Measurements from ENCODE around the gene BCAP29.

Gene BCAP29

GRCh38 chr7:107606303-107606702 lies 26.3 kb downstream of the BCAP29 start:
- no peak for DNase-seq (ENCODE audit: low read depth)
- no peak overlapping the region for H3K4me3 ChIP-seq (ENCODE audit: low read depth, low read length)
- TF ChIP-seq POLR2A (IDR thresholded peaks at IDR 0.05; ENCODE audit: extremely low read depth, insufficient read length), result no peak
- TF ChIP-seq MYC (IDR thresholded peaks at IDR 0.05; ENCODE audit: low read depth, low read length), result no peak
- TF ChIP-seq, protein P1, sequence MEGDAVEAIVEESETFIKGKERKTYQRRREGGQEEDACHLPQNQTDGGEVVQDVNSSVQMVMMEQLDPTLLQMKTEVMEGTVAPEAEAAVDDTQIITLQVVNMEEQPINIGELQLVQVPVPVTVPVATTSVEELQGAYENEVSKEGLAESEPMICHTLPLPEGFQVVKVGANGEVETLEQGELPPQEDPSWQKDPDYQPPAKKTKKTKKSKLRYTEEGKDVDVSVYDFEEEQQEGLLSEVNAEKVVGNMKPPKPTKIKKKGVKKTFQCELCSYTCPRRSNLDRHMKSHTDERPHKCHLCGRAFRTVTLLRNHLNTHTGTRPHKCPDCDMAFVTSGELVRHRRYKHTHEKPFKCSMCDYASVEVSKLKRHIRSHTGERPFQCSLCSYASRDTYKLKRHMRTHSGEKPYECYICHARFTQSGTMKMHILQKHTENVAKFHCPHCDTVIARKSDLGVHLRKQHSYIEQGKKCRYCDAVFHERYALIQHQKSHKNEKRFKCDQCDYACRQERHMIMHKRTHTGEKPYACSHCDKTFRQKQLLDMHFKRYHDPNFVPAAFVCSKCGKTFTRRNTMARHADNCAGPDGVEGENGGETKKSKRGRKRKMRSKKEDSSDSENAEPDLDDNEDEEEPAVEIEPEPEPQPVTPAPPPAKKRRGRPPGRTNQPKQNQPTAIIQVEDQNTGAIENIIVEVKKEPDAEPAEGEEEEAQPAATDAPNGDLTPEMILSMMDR (IDR thresholded peaks at IDR 0.05; ENCODE audit: low read depth, low read length), result no peak
- no peak for TF ChIP-seq MAX (IDR thresholded peaks at IDR 0.05; ENCODE audit: low read depth, low read length)

DNA sequence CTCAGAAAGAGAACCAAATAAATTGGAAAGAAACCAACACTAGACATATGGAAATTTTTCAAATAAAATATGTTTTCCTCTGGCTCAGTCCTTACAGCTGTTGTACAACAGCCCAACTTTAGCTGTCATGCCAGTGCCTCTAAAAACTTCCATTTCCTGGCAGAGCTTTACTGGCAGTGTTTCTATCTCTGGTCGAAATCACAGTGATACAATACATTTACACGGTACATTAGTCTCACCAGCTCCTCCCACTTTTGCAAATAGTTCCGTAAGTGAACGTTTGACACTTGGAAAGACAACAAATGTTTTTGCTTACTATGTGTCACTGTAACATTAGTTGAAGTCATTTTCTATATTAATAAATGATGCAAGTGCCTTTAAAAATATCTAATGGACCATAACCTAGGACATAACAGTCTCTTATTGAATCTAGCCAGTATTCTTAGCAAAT lies 29.8 kb downstream of the BCAP29 start:
- DNase-seq (ENCODE audit: low read depth), result no peak
- H3K4me3 ChIP-seq (ENCODE audit: low read depth, low read length), result no peak overlapping the region
- TF ChIP-seq MYC (IDR thresholded peaks at IDR 0.05; ENCODE audit: low read depth, low read length), result no peak
- TF ChIP-seq POLR2A (IDR thresholded peaks at IDR 0.05; ENCODE audit: extremely low read depth, insufficient read length), result no peak
- TF ChIP-seq, protein P1 (IDR thresholded peaks at IDR 0.05; ENCODE audit: low read depth, low read length), result no peak
- TF ChIP-seq MAX (IDR thresholded peaks at IDR 0.05; ENCODE audit: low read depth, low read length), result no peak

- TF ChIP-seq MYC (IDR thresholded peaks at IDR 0.05; ENCODE audit: low read depth, low read length) (no peak), MAX (IDR thresholded peaks at IDR 0.05; ENCODE audit: low read depth, low read length) (no peak), POLR2A (IDR thresholded peaks at IDR 0.05; ENCODE audit: extremely low read depth, insufficient read length) (no peak)
- TF ChIP-seq, protein P1 (IDR thresholded peaks at IDR 0.05; ENCODE audit: low read depth, low read length), result no peak
- no peak overlapping the region for H3K4me3 ChIP-seq (ENCODE audit: low read depth, low read length)
- no peak for DNase-seq (ENCODE audit: low read depth)
Observed at GRCh38 chr7:107610323-107610722, 30.3 kb downstream of the BCAP29 start.

DNA sequence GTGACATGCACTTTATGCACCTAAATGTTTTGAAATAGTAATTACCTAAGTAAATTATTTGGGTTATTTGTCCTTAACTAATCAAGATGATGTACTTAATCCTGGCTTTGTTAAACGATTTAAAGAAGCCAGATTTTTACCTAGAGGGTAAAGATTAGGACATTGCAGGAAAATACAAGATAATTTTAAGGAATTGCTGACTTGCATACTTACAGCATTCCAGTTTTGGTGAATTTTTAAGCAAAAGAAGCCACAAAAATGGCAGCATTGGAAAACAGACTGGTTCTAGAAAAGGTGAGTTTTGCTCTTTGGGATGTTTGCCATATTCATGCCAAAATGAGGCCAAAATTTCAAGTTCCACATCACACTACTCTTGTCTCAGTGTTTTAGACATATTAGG lies 33.4 kb downstream of the BCAP29 start:
- TF ChIP-seq MAX (IDR thresholded peaks at IDR 0.05; ENCODE audit: low read depth, low read length) (no peak), MYC (IDR thresholded peaks at IDR 0.05; ENCODE audit: low read depth, low read length) (no peak), POLR2A (IDR thresholded peaks at IDR 0.05; ENCODE audit: extremely low read depth, insufficient read length) (no peak)
- TF ChIP-seq, protein P1 (IDR thresholded peaks at IDR 0.05; ENCODE audit: low read depth, low read length), result no peak
- DNase-seq (ENCODE audit: low read depth), result no peak

DNA sequence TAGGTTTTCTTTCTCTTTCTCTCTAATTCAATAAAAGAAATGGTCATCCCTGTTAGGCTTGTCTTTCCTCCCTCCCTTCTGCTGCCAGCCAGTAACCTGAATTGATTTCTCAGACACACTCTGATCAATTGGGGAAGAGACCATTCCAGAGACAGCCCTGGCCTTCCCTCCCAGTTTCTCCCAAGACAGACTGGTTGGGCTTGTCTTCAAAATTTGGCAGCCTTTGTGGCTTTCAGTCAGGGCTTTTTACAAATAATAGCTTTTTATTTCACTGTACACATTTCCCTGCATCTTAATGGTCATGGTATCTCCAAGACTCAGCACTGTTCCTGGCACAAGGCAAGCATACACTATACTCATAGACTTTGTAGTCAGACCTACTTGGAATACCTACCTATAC lies 33.9 kb downstream of the BCAP29 start:
- DNase-seq (ENCODE audit: low read depth), result no peak
- TF ChIP-seq, protein P1 (IDR thresholded peaks at IDR 0.05; ENCODE audit: low read depth, low read length), result no peak
- TF ChIP-seq MAX (IDR thresholded peaks at IDR 0.05; ENCODE audit: low read depth, low read length) (no peak), POLR2A (IDR thresholded peaks at IDR 0.05; ENCODE audit: extremely low read depth, insufficient read length) (no peak), MYC (IDR thresholded peaks at IDR 0.05; ENCODE audit: low read depth, low read length) (no peak)
- no peak overlapping the region for H3K4me3 ChIP-seq (ENCODE audit: low read depth, low read length)

More for the DNA sequence above, 33.4 kb downstream of the BCAP29 start:
- H3K4me3 ChIP-seq (ENCODE audit: low read depth, low read length), result no peak overlapping the region
